K562 (cell line): Measurements from ENCODE around the gene CNTN6. TPM values are rescaled to one million over a fixed set of nuclear protein-coding genes. Genes with fewer than 3 reads are reported as not detected.

Experiments
- ATAC-seq: fragments of 200-7000 bp; cut with Tn5 transposase; 3 replicates; pipeline ENCODE4 v1.9.1; 2020; ENCODE audit warnings: moderate library complexity
- BruUV-seq: library from RNA; stranded (reverse); fragments of 400-500 nt; replicated peaks from 2 replicates; lab custom pipeline; 2021; lab: Mats Ljungman, UMichigan
- CTCF ChIA-PET: fragments of 300-600 bp; formaldehyde crosslinking; extraction: SDS; loops from one replicate; lab custom pipeline; 2021; ENCODE audit warnings: low intra/inter-chr PET ratio; lab: Yijun Ruan, JAX
- POLR2A ChIA-PET: fragments of 300-600, 350-650 bp; sonication (Branson Sonifier 250); formaldehyde crosslinking; extraction: SDS; loops from one replicate; lab custom pipeline; 2021; ENCODE audit warnings: antibody characterized with exemption, inconsistent platforms; lab: Yijun Ruan, JAX
- DNase-seq, 4 experiments: peaks; one replicate each; pipeline versions ENCODE4 v3.0.0 to v3.0.0-alpha.2; 2011 to 2018; ENCODE audit warnings: low spot score in 3 of 4, mixed read lengths in 3 of 4; ENCODE audit errors: extremely low read depth in 1 of 4
- FAIRE-seq: peaks from 2 replicates; lab custom pipeline; 2011; peaks lifted over from hg19 to GRCh38; lab: Jason Lieb, UNC
- H2AFZ ChIP-seq: 2 replicates; pipeline ENCODE4 v1.6.0; 2011; ENCODE audit warnings: low read depth, low read length, control low read depth, inconsistent platforms
- H3K27ac ChIP-seq: fragments of 200-600 bp; 3 replicates; pipeline ENCODE4 v1.8.0; 2011; ENCODE audit warnings: low read depth, mild to moderate bottlenecking, control low read depth, inconsistent platforms, low read length, moderate library complexity, mixed read lengths; ENCODE audit errors: extremely low read depth
- H3K27me3 ChIP-seq, 2 experiments: fragments of 300-600 bp in 1 of 2; 2 replicates in 1 of 2; 3 replicates in 1 of 2; pipeline versions ENCODE4 v1.6.0 to v1.8.0; 2011; ENCODE audit warnings: inconsistent platforms in 2 of 2, low read length in 2 of 2, mild to moderate bottlenecking in 1 of 2, mixed read lengths in 1 of 2, moderate library complexity in 1 of 2; ENCODE audit not compliant: control insufficient read depth in 2 of 2, insufficient read depth in 2 of 2
- H3K36me3 ChIP-seq: fragments of 300-600 bp; 3 replicates; pipeline ENCODE4 v1.8.0; 2011; ENCODE audit warnings: mild to moderate bottlenecking, low read length, inconsistent platforms; ENCODE audit not compliant: control insufficient read depth, insufficient read depth
- H3K4me1 ChIP-seq, 2 experiments: fragments of 200-600 bp in 1 of 2; replicated peaks in 1 of 2; 2 replicates in 1 of 2; 3 replicates in 1 of 2; pipeline versions ENCODE4 v1.5.1 to v1.8.0; 2011; ENCODE audit warnings: inconsistent platforms in 2 of 2, low read length in 2 of 2, mild to moderate bottlenecking in 1 of 2, mixed read lengths in 1 of 2, moderate library complexity in 1 of 2; ENCODE audit not compliant: control insufficient read depth in 2 of 2, insufficient read depth in 2 of 2
- H3K4me2 ChIP-seq: 2 replicates; pipeline ENCODE4 v1.6.1; 2011; ENCODE audit warnings: low read length, control low read depth, inconsistent platforms, mixed read lengths; ENCODE audit not compliant: insufficient read depth
- H3K4me3 ChIP-seq: fragments of 200-600 bp; sonication (generic), shearing (Covaris generic); 2 replicates; pipeline ENCODE4 v1.5.1; 2016; ENCODE audit warnings: control low read depth, inconsistent platforms
- H3K79me2 ChIP-seq: fragments of 200-600 bp; 3 replicates; pipeline ENCODE4 v1.8.0; 2011; ENCODE audit warnings: low read length, inconsistent platforms; ENCODE audit not compliant: control insufficient read depth, insufficient read depth
- H3K9ac ChIP-seq, 2 experiments: 2 replicates each; pipeline versions ENCODE4 v1.6.0 to v1.6.1; 2011; ENCODE audit warnings: low read depth in 2 of 2, low read length in 2 of 2, control low read depth in 1 of 2, inconsistent platforms in 1 of 2, mild to moderate bottlenecking in 1 of 2, mixed read lengths in 1 of 2; ENCODE audit not compliant: insufficient read depth in 1 of 2
- H3K9me1 ChIP-seq: one replicate; pipeline ENCODE4 v1.6.0; 2011; ENCODE audit warnings: inconsistent platforms, mild to moderate bottlenecking, low read length, moderate library complexity; ENCODE audit not compliant: control insufficient read depth, insufficient read depth
- H3K9me3 ChIP-seq: replicated peaks from 2 replicates; pipeline ENCODE4 v1.5.1; 2011; ENCODE audit warnings: low read depth, low read length, inconsistent platforms; ENCODE audit not compliant: control insufficient read depth, insufficient read depth
- H4K20me1 ChIP-seq: replicated peaks from 2 replicates; pipeline ENCODE4 v1.6.1; 2011; ENCODE audit warnings: low read length, inconsistent platforms, mixed read lengths; ENCODE audit not compliant: control insufficient read depth, insufficient read depth
- CREM ChIP-seq: IDR thresholded peaks from 2 replicates; pipeline ENCODE4 v1.6.1; 2014; ENCODE audit warnings: antibody characterized with exemption, low read depth
- DMBX1 ChIP-seq: fragments of 250-450 bp; sonication (Bioruptor Pico); IDR thresholded peaks from 2 replicates; pipeline ENCODE4 v1.8.0; 2022; ENCODE audit warnings: inconsistent platforms, mild to moderate bottlenecking, moderate library complexity, borderline replicate concordance
- HDGF ChIP-seq: fragments of 450-650 bp; IDR thresholded peaks from 2 replicates; pipeline ENCODE4 v1.6.1; 2016
- LCOR ChIP-seq: sonication (generic); formaldehyde crosslinking; IDR thresholded peaks from 2 replicates; pipeline ENCODE4 v1.8.0; 2022; ENCODE audit warnings: mild to moderate bottlenecking, missing genetic modification reagents
- RBM14 ChIP-seq: fragments of 200-400 bp; formaldehyde crosslinking; IDR thresholded peaks from 2 replicates; pipeline ENCODE4 v1.6.1; 2018; ENCODE audit warnings: low read depth, mild to moderate bottlenecking, low read length, moderate library complexity, borderline replicate concordance; ENCODE audit not compliant: insufficient read depth
- ZNF140 ChIP-seq: fragments of 250-450 bp; sonication (Bioruptor Pico); IDR thresholded peaks from 2 replicates; pipeline ENCODE4 v1.8.0; 2021; ENCODE audit warnings: moderate library complexity, mild to moderate bottlenecking, inconsistent platforms
- ZNF224 ChIP-seq: sonication (generic); formaldehyde crosslinking; IDR thresholded peaks from 2 replicates; pipeline ENCODE4 v1.8.0; 2022; ENCODE audit warnings: mild to moderate bottlenecking, missing genetic modification reagents
- ZNF79 ChIP-seq: fragments of 250-450 bp; sonication (Bioruptor Pico); IDR thresholded peaks from 2 replicates; pipeline ENCODE4 v1.4.0; 2020; ENCODE audit warnings: low read depth, mild to moderate bottlenecking, moderate library complexity
- ZSCAN29 ChIP-seq: fragments of 450-650 bp; IDR thresholded peaks from 2 replicates; pipeline ENCODE4 v1.6.1; 2017
- in situ Hi-C: fragments of 300-500 bp; cut with MboI; formaldehyde crosslinking; loops from 4 replicates; pipeline ENCODE4 v1.15.0; 2018; ENCODE audit warnings: inconsistent platforms, mixed read lengths
- intact Hi-C: fragments of 100-400 bp; cut with micrococcal nuclease; formaldehyde crosslinking; loops from 2 replicates; pipeline ENCODE4 v1.14.2; 2022
- polyA plus RNA-seq, 8 experiments: library from polyadenylated mRNA; depleted of rRNA in 4 of 8; stranded (reverse) in 5 of 8; unstranded in 3 of 8; fragments of >200 nt; fragmentation: Nextera tagmentation in 2 of 8; fragmentation: Illumina TruSeq in 1 of 8; extraction: Ambion mirVana in 2 of 8; extraction: Trizol in 1 of 8; gene quantifications; 2 replicates each; pipeline versions ENCODE4 v1.2.1 to v1.2.3, GENCODE V29; 2011 to 2014; ENCODE audit warnings: inconsistent platforms in 1 of 8, missing spikeins in 1 of 8
- total RNA-seq, 7 experiments: library from RNA; depleted of rRNA in 6 of 7; stranded (reverse); fragments of >200 nt in 6 of 7; fragmentation: Illumina TruSeq in 2 of 7; extraction: Trizol in 2 of 7; gene quantifications; 2 replicates each; pipeline versions ENCODE4 v1.2.1 to v1.2.3, GENCODE V29; 2011 to 2021; ENCODE audit warnings: low replicate concordance in 1 of 7
- TF ChIP-seq, protein P1 (sequence below): sonication (generic); formaldehyde crosslinking; IDR thresholded peaks from 2 replicates; pipeline ENCODE4 v1.4.0; 2020; ENCODE audit warnings: mild to moderate bottlenecking, missing genetic modification reagents
- TF ChIP-seq, protein P2 (sequence below): IDR thresholded peaks from 2 replicates; pipeline ENCODE4 v1.6.1; 2011; ENCODE audit warnings: borderline replicate concordance, low read depth, mild to moderate bottlenecking, moderate library complexity, low read length; ENCODE audit not compliant: insufficient read depth, poor library complexity, severe bottlenecking

Gene CNTN6
- total and polyA plus RNA-seq, 9 of the 15 experiments (the other 6 are each of a cell fraction or from before 2014, with no cell fraction given) = not detected

DNA sequence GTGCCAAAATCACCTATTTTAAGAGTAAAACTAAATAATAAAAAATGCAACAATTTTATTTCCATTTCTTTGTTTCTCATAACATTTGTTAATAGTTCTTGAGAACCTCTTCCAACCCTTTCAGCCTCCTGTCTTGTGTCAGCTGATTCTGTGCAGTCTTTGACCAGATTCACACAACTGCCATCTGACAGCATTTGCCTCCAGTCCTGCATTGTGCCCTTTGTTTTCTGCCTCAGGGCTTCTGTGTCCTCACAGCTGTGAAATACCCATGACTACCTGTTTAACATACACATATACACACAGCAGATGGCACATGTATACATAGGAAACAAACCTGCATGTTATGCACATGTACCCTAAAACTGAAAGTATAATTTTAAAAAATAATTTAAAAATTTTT, 13.2 kb upstream of the CNTN6 start:
- Histone ChIP-seq H3K9ac (no peak overlapping the region), H3K27ac (no peak overlapping the region), H3K4me1 (no peaks in the 10 kb centered on the region), H3K4me3 (no peak overlapping the region), H4K20me1 (no peaks in the 10 kb centered on the region), H3K36me3 (no peaks in the 10 kb centered on the region), H3K9me3 (peaks cover 2% of the 10 kb centered on the region; the same call in 1 of the 2 replicates), H3K9me1 (no peaks in the 10 kb centered on the region), H3K79me2 (no peaks in the 10 kb centered on the region), H3K4me2 (no peak overlapping the region), H3K27me3 (no peaks in the 10 kb centered on the region), H2AFZ (no peak overlapping the region)
- BruUV-seq = no TSS peak
- POLR2A ChIA-PET = no interaction called here
- no peak for DNase-seq
- no peak for ATAC-seq
- CTCF ChIA-PET = no interaction called here
- intact Hi-C loops = no loop called here
- FAIRE-seq = no peak
- in situ Hi-C loops = no loop called here
- TF ChIP-seq ZNF79 = no peak
- TF ChIP-seq ZNF224 = no peak
- TF ChIP-seq HDGF = no peak
- no peak for TF ChIP-seq ZSCAN29
- TF ChIP-seq, protein P1, sequence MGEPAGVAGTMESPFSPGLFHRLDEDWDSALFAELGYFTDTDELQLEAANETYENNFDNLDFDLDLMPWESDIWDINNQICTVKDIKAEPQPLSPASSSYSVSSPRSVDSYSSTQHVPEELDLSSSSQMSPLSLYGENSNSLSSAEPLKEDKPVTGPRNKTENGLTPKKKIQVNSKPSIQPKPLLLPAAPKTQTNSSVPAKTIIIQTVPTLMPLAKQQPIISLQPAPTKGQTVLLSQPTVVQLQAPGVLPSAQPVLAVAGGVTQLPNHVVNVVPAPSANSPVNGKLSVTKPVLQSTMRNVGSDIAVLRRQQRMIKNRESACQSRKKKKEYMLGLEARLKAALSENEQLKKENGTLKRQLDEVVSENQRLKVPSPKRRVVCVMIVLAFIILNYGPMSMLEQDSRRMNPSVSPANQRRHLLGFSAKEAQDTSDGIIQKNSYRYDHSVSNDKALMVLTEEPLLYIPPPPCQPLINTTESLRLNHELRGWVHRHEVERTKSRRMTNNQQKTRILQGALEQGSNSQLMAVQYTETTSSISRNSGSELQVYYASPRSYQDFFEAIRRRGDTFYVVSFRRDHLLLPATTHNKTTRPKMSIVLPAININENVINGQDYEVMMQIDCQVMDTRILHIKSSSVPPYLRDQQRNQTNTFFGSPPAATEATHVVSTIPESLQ (CRISPR knock-in tag) = no peak
- TF ChIP-seq ZNF140 (CRISPR knock-in tag) = no peak
- no peak for TF ChIP-seq RBM14
- no peak for TF ChIP-seq CREM
- TF ChIP-seq, protein P2, sequence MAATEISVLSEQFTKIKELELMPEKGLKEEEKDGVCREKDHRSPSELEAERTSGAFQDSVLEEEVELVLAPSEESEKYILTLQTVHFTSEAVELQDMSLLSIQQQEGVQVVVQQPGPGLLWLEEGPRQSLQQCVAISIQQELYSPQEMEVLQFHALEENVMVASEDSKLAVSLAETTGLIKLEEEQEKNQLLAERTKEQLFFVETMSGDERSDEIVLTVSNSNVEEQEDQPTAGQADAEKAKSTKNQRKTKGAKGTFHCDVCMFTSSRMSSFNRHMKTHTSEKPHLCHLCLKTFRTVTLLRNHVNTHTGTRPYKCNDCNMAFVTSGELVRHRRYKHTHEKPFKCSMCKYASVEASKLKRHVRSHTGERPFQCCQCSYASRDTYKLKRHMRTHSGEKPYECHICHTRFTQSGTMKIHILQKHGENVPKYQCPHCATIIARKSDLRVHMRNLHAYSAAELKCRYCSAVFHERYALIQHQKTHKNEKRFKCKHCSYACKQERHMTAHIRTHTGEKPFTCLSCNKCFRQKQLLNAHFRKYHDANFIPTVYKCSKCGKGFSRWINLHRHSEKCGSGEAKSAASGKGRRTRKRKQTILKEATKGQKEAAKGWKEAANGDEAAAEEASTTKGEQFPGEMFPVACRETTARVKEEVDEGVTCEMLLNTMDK = no peak
- TF ChIP-seq LCOR (CRISPR knock-in tag) = no peak
- TF ChIP-seq DMBX1 = no peak
